Right renal cortex interstitium (tissue), 3 donors: ENCODE results near the gene CDKL5. TPM values are rescaled to one million over a fixed set of nuclear protein-coding genes. Genes with fewer than 3 reads are reported as not detected.

Source experiments
- DNase-seq, 3 donors: peaks; one replicate each; pipeline ENCODE4 v3.0.0-alpha.2; 2013; ENCODE audit warnings: low read depth in 3 of 3, low spot score in 2 of 3
- polyA plus RNA-seq, 3 donors: library from polyadenylated mRNA; unstranded; fragments of 120-200 nt; gene quantifications; one replicate each; pipeline ENCODE4 v1.2.1, GENCODE V29; 2013; ENCODE audit not compliant: insufficient read length in 3 of 3

Gene CDKL5
- polyA plus RNA-seq, 3 donors, result 13.6 to 14.5 (median 14.2) TPM

GRCh38 chrX:18682979-18683387 is 257.6 kb downstream of the CDKL5 start:
- DNase-seq, result no peak

GRCh38 chrX:18687856-18688495 is 262.6 kb downstream of the CDKL5 start:
- DNase-seq, result no peak

GRCh38 chrX:18691431-18691830 is 266.0 kb downstream of the CDKL5 start:
- no peak for DNase-seq

GRCh38 chrX:18692541-18692940 is 267.1 kb downstream of the CDKL5 start:
- DNase-seq, result no peak

GRCh38 chrX:18696653-18697052 is 271.2 kb downstream of the CDKL5 start:
- no peak for DNase-seq

- no peak for DNase-seq
Measured at GRCh38 chrX:18698737-18699650, 273.6 kb downstream of the CDKL5 start.

GRCh38 chrX:18701621-18702361 is 276.4 kb downstream of the CDKL5 start:
- no peak for DNase-seq

- DNase-seq, result no peak
Measured at GRCh38 chrX:18702362-18703195, 277.2 kb downstream of the CDKL5 start.

Other genes starting within 250 kb of the CDKL5 start
- gene BEND2, start 204.7 kb upstream of the CDKL5 start, polyA plus RNA-seq, result under 1 TPM; 0.03 to 0.11 (median 0.08) TPM
- 1 to 10 TPM; 8.1 to 8.7 (median 8.5) TPM for gene SCML2, start 70.9 kb upstream of the CDKL5 start, polyA plus RNA-seq
- under 1 TPM in 2 of 3 donors, not detected in 1; 0.08 to 0.16 TPM for gene RS1, start 246.5 kb downstream of the CDKL5 start, polyA plus RNA-seq